Upper lobe of right lung (tissue), 1 donor: Measurements from ENCODE around the gene MAN1C1. TPM values are rescaled to one million over a fixed set of nuclear protein-coding genes. Genes with fewer than 3 reads are reported as not detected.
A peak's percentile ranks its signal among the peaks of the same experiment; 100 is the strongest.

ENCODE experiments used
- ATAC-seq: fragments of 200-7000 bp; cut with Tn5 transposase; one replicate; pipeline ENCODE4 v1.9.1; 2020; ENCODE audit warnings: mild to moderate bottlenecking, moderate library complexity
- DNase-seq: peaks from one replicate; pipeline ENCODE4 v3.0.0-alpha.2; 2020
- H3K27ac ChIP-seq: fragments of 200-600 bp; one replicate; pipeline ENCODE4 v1.8.0; 2022
- H3K27me3 ChIP-seq: fragments of 200-600 bp; one replicate; pipeline ENCODE4 v1.8.0; 2022; ENCODE audit warnings: mild to moderate bottlenecking
- H3K36me3 ChIP-seq: fragments of 200-600 bp; one replicate; pipeline ENCODE4 v1.8.0; 2022
- H3K4me1 ChIP-seq: fragments of 200-600 bp; one replicate; pipeline ENCODE4 v1.8.0; 2022
- H3K4me3 ChIP-seq: fragments of 200-600 bp; one replicate; pipeline ENCODE4 v1.8.0; 2022; ENCODE audit warnings: mild to moderate bottlenecking
- H3K9me3 ChIP-seq: fragments of 200-600 bp; one replicate; pipeline ENCODE4 v1.8.0; 2022
- intact Hi-C: fragments of 100-400 bp; cut with DNase I; formaldehyde crosslinking; loops from one replicate; pipeline ENCODE4 v1.11.0; 2022
- total RNA-seq: library from RNA; stranded (reverse); fragmentation: NEBNext Ultra II Directional; extraction: Animal tissue kit (Norgen Biotek cat#: 25700); gene quantifications from one replicate; pipeline ENCODE4 v1.2.1, GENCODE V29; 2021
- TF ChIP-seq, protein P1 (sequence below): fragments of 200-600 bp; IDR thresholded peaks from one replicate; pipeline ENCODE4 v1.8.0; 2022; ENCODE audit warnings: antibody characterized with exemption
- donor health status: DM: no; HTN: yes; CAD: no; lungs with severe emphysema.

The MAN1C1 gene
- total RNA-seq, 1 donor from 2014 or later = 19.7 TPM

DNA sequence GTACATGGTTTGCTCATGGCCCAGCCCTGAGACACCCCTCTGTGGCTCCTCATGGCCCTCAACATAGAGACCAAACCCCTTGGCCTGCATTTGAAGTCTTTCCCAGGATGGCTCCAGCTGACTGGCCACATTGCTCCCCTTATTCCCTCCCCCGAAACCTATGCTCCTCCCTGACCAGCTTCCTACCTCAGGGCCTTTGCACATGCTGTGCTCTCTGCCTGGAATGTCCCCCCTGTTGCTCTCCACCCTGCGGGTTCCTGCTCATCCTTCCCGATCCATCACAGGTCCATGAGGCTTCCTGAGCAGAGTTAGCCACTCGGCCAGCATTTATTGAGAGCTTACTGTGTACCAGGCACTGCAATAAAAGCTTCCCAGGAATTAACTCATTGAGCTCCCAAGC lies 112.5 kb downstream of the MAN1C1 start:
- TF ChIP-seq, protein P1, sequence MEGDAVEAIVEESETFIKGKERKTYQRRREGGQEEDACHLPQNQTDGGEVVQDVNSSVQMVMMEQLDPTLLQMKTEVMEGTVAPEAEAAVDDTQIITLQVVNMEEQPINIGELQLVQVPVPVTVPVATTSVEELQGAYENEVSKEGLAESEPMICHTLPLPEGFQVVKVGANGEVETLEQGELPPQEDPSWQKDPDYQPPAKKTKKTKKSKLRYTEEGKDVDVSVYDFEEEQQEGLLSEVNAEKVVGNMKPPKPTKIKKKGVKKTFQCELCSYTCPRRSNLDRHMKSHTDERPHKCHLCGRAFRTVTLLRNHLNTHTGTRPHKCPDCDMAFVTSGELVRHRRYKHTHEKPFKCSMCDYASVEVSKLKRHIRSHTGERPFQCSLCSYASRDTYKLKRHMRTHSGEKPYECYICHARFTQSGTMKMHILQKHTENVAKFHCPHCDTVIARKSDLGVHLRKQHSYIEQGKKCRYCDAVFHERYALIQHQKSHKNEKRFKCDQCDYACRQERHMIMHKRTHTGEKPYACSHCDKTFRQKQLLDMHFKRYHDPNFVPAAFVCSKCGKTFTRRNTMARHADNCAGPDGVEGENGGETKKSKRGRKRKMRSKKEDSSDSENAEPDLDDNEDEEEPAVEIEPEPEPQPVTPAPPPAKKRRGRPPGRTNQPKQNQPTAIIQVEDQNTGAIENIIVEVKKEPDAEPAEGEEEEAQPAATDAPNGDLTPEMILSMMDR = no peak
- Histone ChIP-seq H3K4me1 (peaks cover 28% of the 10 kb centered on the region), H3K36me3 (no peaks in the 10 kb centered on the region), H3K4me3 (no peak overlapping the region), H3K27ac (no peak overlapping the region), H3K27me3 (no peaks in the 10 kb centered on the region), H3K9me3 (no peaks in the 10 kb centered on the region)
- DNase-seq (no peak), ATAC-seq (no peak)
- intact Hi-C loops = no loop called here

DNA sequence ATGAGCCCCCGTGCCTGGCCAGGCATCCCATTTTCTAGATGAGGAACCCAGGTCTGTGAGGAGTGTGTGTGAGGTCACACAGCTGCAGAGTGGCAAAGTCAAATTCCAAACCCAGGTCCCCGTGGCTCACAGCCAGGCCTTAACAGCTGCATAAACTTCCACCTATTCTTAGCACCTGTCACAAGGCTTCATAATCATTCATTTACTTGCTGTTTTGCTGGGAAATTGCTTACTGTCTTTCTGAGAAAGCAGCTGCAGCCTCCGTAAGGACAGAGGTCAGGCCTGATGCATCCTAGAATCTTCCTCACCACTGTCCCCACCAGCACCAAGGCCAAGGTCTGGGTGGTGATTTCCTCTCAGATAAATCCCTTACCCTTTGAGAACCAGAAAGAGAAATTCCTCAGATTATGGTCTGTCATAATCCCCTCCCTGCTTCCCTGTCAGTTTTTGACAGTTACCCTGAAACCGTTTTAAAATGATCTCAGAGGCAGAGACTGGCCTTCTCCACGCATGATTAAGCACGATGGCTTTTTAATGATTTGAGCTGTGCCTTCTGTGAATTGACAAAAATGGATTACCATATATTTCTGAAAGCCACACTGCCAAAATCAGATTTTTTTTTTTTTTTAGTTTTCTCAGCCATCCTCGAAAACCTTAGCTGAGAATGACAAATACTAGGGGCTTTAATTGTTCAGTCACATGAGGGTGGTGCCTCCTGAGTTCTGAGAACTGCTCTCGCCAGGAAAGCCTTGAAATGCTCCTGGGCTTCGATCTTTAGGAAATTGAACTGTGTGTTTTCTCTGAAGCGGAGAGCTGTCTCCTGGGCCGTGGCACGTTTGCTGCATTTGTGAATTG lies 113.4 kb downstream of the MAN1C1 start:
- DNase-seq (no peak), ATAC-seq (no peak)
- H3K27ac ChIP-seq = no peak overlapping the region
- no peaks in the 10 kb centered on the region for H3K36me3 ChIP-seq
- no peaks in the 10 kb centered on the region for H3K27me3 ChIP-seq
- no peaks in the 10 kb centered on the region for H3K9me3 ChIP-seq
- no peak overlapping the region for H3K4me3 ChIP-seq
- intact Hi-C loops = no loop called here
- H3K4me1 ChIP-seq = peaks cover 28% of the 10 kb centered on the region
- TF ChIP-seq, protein P1 = no peak

DNA sequence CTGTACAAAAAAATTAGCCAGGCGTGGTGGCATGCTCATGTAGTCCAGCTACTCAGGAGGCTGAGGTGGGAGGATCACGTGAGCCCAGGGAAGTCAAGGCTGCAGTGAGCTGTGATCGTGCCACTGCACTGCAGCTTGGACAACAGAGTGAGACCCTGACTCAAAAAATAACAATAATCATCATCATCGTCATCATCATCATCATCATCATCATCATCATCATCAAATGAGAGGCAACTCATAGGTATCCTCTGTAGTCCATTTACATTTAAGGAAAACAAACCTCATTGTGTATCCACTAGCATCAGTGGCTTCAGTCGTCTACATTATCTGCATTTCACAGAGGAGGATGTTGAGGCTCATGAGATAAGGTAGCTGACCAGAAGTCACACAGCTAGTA lies 114.6 kb downstream of the MAN1C1 start:
- DNase-seq = no peak
- ATAC-seq = no peak
- H3K36me3 ChIP-seq = no peaks in the 10 kb centered on the region
- TF ChIP-seq, protein P1 = no peak
- H3K27me3 ChIP-seq = no peaks in the 10 kb centered on the region
- peaks cover 30% of the 10 kb centered on the region for H3K4me1 ChIP-seq
- no peak overlapping the region for H3K27ac ChIP-seq
- intact Hi-C loops = no loop called here
- no peaks in the 10 kb centered on the region for H3K9me3 ChIP-seq
- no peak overlapping the region for H3K4me3 ChIP-seq

DNA sequence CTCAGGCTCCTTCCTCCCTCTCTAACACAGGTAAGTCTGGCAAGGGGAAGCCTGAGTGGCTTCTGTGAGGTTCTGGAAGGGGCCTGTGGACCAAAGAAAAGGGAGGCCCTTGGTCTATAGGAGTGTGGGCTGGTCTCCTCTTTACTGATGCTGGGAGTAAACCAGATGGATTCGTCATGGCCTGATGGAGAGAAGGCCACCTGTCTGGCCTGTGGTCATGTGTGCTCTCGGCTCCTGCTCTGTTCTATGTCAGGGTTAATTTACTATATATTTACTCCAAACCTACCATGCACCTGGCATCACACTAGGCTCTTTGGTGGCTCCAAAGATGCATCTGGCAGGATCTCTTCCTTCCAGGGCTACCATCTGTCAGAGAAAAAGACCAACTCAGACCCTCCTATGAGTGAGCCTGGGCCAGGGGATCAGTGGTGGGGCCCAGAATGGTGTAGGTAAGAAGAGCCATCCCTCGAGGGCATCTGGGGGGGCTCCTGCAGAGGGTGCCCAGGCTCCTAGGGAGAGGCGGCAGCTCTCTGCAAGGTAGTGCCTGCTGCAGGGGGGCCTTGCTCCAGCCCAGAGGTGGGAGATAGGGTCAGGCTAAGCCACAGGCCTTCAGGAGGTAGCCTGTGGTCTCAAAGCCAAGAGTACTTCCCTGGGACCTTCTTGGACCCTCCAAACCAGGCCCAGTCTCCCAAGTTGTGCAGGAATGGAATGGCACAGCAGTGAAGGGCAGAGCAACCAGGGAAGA lies 115.2 kb downstream of the MAN1C1 start:
- no peak overlapping the region for H3K4me3 ChIP-seq
- H3K36me3 ChIP-seq = no peaks in the 10 kb centered on the region
- intact Hi-C loops = no loop called here
- TF ChIP-seq, protein P1 = no peak
- no peaks in the 10 kb centered on the region for H3K27me3 ChIP-seq
- ATAC-seq = no peak
- H3K27ac ChIP-seq = no peak overlapping the region
- peak; percentile 49 for DNase-seq
- H3K9me3 ChIP-seq = no peaks in the 10 kb centered on the region
- H3K4me1 ChIP-seq = peaks cover 36% of the 10 kb centered on the region

DNA sequence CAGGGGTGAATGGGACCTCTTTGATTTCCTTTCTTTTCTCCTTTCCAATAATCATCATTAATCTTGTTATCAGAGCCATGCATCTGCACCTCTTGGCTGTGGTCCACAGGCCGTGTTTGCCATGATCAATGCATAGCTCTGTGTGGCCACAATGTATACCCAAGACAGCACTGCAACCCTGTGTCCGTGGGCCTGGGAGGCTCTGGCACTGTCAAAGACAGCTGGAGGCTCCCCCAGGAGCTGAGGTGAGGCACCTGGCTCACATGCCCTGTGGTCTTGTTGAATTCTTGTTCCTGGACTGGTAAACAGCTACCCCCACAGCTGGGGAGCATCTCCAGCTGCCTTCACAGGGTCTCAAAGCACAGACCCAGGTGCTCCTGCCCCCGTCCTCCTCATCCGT lies 116.2 kb downstream of the MAN1C1 start:
- TF ChIP-seq, protein P1 = no peak
- H3K4me1 ChIP-seq = peaks cover 34% of the 10 kb centered on the region
- H3K36me3 ChIP-seq = no peaks in the 10 kb centered on the region
- intact Hi-C loops = no loop called here
- DNase-seq (peak; percentile 17), ATAC-seq (no peak)
- H3K27me3 ChIP-seq = no peaks in the 10 kb centered on the region
- H3K27ac ChIP-seq = no peak overlapping the region
- H3K9me3 ChIP-seq = no peaks in the 10 kb centered on the region
- no peak overlapping the region for H3K4me3 ChIP-seq
